Stimulated activated CD8-positive, alpha-beta memory T cell treated with anti-CD3 and anti-CD28 coated beads, Interleukin-7, amount 100 ng/mL, for 1 hour (primary cell): ENCODE measurements around the gene PPIP5K2.
"Not testable (repeated sequence)": the region's sequence is repeated elsewhere in the genome, so short reads cannot be mapped to it uniquely, and the experiment has no call there.

ENCODE experiments used
- DNase-seq, 2 donors: peaks; one replicate each; pipeline ENCODE4 v3.0.0-alpha.2; 2020; ENCODE audit warnings: low read depth in 2 of 2

The PPIP5K2 gene

DNA sequence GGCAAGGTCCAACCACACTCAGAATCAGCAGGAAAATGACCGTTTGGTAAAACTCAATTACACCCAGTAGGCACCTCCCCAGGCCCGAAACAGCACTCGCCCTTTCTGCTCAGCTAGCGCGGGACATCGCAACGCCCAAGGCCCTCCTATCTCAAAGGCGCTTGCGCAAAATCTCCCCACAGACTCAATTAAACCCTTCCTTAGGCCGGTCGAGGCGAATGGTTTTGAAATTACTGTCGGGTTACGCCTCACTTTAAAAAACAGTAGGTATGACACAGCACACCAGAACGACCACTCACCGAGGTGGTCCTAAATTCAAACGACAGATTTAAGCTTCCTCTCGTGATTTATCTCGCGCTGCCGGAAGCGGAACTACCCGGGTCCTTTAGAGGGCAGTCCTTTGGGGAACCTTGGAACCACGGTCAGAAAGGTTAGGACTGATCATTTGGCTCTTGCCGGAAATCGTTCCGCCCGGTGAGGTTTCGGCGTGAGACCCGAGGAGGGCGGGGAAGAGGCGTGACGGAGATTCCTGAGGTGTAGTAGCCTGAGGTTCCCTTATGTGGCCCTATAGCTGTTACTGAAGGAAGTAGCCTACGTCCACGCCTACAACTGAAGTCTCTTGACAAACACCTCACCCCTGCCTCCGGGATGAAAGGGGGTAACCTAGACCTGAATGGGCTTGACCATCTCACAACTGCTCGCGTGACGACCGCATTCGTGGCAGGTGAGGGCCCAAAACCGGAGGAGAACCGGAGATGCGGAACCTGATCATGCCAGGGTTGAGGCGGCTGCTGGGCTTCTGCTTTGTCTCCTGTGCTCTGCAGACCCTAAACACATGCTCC is at the start of gene PPIP5K2, which contains the start of gene GIN1:
TSS of gene PPIP5K2 (plus strand) at position 537 of the 842 bp plus-strand sequence. CDS start 9,289 bp downstream, outside the sequence.
TSS of gene GIN1 (minus strand) at position 374 of the 842 bp plus-strand sequence. CDS start 11,431 bp downstream, outside the sequence.
- DNase-seq: peak; percentile 97

DNA sequence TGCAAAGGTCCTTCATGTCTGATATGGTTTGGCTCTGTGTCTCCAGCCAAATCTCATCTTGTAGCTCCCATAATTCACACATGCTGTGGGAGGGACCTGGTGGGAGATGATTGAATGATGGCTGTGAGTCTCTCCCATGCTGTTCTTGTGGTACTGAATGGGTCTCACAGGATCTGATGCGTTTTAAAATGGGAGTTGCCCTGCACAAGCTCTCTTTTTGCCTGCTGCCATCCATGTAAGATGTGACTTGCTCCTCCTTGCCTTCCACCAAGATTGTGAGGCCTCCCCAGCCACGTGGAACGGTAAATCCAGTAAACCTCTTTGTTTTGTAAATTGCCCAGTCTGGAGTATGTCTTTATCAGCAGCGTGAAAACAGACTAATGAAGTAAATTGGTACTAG is 46.6 kb upstream of the PPIP5K2 start:
- not testable (repeated sequence) for DNase-seq

DNA sequence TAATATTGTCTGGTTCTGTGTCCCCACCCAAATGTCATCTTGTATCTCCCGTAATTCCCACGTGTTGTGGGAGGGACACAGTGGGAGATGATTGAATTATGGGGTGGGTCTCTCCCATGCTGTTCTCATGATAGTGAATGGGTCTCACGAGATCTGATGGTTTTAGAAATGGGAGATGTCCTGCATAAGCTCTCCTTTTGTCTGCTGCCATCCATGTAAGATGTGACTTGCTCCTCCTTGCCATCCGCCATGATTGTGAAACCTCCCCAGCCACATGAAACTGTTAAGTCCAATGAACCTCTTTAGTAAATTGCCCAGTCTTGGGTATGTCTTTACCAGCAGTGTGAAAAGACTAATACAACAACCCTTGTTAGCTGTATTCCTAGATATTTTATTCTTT is 44.7 kb upstream of the PPIP5K2 start:
- no peak for DNase-seq

DNA sequence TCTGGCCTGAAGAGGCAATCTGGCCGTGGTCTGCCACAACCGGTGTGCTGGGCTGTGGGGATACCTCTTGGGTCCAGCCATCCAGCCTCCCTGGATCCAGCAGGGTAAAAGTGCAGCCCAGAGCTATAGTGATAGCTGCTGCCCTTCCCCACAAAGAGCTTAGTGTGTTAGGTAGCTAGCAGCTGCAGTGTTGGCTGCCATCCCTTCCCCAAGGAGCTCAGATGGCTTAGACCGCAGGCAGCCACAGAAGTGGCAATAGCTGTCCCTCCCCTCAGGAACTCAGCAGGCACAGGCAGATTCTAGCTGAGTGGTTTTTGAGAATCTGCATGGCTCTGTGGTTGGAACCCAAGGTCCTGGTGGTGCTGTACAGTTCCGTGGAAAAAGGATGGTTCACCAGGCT is 40.3 kb upstream of the PPIP5K2 start:
- DNase-seq: no peak

DNA sequence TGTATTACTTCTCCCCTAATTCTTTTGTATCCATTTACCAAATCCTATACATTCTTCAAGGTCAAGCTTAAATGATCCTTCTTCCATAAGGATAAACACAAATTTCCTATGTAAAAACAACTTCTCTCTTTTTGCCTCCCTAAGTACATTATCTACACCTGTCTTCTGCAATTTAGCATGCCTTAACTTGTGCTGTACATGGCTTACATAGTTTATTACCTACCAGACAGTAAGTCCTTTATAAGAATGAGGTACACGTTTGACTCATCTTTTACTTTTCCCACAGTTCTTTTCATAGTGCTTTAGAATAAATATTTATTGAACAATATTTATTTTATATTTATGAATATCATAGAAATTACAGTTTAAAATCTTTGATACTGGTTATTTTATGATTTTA is 33.6 kb upstream of the PPIP5K2 start:
- no peak for DNase-seq

DNA sequence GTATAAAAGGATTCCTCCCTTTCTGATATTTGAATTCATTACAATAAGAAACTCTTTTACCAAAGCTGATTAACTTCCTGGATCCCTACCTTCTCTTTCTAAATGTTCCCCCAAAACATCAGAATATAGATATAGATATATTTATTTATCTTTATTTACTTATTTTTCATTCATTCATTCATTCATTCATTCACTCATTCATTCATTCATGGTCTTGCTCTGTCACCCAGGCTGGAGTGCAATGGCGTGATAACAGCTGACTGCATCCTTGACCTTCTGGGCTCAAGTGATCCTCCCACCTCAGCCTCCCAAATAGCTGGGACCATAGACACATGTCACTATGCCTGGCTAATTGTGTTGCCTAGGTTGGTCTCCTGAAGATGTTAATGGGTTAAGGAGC is 30.8 kb upstream of the PPIP5K2 start:
- no peak for DNase-seq

DNA sequence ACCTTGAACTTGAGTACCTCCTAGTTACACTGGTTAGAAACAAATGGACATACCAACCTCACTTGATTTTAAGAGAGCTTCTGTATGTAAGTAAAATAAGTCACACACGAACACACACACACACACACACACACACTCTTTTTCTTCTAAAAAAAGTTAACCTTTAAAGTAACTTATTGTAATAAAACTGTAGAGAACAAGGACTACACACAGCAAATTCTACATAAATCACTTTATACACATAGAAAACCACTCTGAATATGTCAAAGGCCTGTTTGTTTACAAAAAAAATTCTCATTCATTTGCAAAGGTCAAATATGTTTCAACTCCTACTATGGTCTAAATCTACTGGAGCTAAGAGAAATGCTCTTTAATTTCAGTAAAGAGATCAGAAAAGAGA is 29.3 kb upstream of the PPIP5K2 start:
- no peak for DNase-seq

DNA sequence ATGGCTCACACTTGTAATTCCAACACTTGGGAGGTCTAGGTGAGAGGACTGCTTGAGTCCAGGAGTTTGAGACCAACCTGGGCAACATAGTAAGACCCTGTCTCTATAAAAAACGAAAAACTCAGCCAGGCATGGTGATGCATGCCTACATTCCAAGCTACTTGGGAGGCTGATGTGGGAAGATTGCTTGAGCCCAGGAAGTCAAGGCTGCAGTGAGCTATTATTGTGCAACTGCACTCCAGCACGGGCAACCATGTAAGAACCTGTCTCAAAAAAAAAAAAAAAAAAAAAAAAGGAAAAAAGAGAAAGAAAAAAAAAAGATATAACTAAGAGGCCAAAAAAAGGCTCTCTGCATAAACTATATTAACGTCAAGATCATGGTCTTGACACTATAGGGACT is 27.4 kb upstream of the PPIP5K2 start:
- DNase-seq: no peak

DNA sequence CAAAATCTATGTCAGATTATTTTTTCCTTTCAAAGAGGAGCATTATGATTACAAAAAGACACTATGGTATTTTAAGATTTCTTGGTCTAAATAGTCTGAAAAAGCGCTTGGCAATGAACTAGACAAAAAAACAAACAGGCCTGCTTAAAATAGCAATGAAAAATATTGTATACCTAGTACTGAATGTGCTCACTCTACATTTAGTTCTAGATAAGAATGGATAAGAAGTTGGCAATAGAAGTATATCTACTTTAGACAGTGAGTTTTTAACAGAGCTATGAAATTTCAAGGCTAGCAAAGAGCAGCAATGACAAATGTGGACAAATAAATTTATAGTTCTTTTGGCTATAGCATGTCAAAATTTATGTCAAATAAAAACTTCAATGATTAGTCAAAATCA is 26.4 kb upstream of the PPIP5K2 start:
- no peak for DNase-seq

DNA sequence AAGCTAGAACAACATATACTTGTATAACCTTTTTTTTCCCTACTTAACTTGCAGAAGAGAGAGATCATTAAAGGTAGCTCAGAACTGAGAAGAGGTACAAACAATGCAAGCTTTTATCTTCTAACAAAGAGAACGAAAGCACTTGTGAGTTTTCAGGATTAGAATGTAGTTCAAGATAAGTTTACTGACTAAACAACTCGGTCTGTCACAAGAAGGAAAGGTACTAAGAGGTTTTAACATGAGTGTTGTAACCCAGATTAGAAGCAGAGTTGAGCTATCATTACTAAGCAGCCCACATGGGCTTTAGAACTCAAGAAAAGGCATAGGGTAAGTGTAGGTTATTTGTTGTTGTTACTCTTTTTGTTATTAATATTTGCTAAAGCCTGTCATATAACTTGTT is 25.4 kb upstream of the PPIP5K2 start:
- no peak for DNase-seq

DNA sequence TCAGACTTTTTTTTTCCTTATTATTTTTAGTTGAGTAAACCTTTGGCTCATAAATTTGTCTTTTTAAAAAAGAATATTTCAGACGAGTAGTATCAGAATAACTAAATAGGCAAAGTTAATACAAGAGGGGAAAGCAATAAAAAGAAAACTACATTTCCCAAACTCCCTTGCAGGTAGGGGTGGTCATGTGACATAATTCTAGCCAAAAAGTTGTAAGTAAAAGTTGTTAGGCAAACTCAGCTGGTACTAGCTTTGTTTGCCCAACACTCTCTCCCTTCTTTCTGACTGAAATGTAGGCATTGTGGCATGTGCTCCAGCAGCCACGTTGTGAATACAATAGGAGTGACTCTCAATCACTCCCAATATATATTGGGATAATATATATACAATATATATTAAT is 21.1 kb upstream of the PPIP5K2 start:
- no peak for DNase-seq

DNA sequence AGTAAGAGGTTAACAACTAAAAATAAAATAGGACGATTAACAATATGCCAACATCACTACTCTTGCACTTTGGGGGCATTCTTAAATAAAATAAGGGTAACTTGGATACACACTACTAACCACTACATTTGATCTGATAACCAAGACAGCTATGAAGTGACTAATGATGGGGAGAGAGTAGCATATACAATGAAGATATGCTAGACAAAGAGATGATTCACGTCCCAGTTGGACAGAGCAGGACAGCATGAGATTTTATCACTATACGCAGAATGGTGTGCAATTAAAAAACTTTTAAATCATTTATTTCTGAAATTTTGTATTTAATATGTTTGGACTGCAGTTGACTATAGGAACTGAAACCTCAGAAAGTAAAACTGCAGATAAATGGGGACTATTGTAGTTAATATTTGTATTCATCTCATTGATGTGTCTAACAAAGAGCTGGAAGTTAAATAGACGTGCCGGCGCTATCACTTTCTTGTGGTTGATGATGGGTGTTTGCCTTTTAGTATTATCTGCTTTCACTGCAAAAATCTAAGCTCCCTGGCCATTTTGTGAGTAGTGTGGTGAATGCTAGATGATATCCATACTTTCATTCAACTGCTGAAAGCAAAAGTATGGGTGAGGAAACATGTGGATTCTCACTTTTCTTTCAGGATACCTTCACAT is 18.9 kb upstream of the PPIP5K2 start:
- DNase-seq: no peak

DNA sequence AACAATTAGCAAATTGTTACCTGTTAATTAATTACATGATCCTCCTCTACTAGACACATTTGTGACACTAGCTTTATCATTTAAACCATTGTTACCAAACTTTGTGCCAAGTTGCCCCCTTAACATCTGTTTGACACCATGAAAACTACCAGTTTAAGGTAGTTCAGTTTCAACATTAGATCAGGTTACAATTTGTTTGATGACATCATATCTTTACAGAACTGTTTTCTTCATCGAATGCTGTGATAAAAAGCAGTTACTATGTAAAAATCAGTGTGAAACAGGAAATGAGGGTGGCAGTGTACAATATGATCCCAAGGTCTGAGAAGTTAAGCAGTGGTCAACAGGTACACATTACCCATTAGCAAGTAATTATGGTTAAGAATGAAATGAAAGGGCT is 17.9 kb upstream of the PPIP5K2 start:
- no peak for DNase-seq

DNA sequence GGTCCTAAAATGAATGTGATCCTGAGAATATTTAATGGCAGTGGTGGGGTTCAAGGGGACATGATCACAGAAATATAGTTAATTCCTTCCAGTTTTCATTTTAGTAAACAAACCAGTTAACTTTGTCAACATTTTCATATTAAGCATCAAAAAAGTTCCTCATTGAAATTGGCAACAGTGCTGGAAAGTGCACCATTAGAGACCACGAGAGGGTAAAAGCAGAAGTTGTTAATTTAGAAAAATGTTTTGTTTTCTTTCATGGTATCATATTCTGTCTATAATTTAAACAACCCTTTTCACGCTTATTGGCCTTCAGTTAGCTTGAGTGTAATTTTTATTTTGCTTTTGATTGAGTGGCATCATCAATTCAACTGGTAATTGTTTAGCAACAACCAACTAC is 12.0 kb upstream of the PPIP5K2 start:
- DNase-seq: no peak

DNA sequence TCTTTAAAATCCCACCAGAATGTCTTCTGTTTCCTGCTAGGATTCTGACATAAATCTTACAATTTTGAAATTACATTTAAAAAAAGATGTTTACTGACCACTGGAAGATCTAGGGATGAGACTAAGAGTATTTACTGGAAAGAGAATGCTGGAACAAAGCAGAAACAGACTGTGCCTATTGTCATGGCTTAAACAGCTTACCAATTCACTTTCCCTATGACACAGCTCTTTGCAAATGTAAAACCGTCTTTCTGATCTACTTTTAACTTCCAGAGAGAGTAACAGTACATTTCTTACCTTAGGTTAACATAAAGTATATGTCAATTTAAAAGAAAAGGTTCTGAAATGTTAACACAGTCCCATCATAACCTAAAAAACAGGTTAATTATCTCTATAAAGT is 10.8 kb upstream of the PPIP5K2 start:
- DNase-seq: no peak

DNA sequence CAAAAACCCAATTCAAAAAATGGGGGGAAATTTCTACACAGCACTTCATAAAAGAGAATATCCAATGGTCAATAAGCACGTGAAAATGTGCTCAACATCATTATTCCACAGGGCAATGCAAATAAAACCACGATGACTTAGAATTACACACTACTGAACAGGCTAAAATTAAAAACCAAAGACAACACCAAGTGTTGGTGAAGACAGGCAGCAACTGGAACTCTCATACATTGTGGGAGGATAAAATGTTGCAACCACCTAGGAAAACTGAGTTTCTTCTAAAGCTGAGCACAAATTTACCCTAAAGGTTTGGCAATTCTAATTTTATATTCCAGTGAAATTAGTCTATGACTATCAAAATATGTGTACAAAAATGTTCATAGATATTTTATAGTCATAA is 9.7 kb upstream of the PPIP5K2 start:
- DNase-seq: no peak

DNA sequence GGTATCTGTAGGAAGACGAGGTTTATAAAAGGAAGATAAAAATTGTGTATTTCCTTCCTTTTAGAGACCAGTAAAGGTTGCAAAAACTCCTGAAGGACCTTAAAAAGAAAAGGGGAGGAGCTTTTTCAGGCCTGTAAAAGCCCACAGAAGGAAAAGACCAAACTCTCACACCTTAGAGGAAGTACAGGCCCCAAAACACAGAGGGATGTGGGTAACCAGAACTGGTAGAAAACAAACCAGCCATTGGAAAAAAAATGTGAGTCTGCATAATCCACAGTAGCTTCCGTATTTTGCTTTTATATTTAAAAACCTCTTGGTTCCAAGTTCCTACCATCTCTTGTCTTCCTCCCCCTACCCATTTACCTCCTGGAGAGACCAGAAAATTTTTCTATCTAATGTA is 8.6 kb upstream of the PPIP5K2 start:
- DNase-seq: no peak

DNA sequence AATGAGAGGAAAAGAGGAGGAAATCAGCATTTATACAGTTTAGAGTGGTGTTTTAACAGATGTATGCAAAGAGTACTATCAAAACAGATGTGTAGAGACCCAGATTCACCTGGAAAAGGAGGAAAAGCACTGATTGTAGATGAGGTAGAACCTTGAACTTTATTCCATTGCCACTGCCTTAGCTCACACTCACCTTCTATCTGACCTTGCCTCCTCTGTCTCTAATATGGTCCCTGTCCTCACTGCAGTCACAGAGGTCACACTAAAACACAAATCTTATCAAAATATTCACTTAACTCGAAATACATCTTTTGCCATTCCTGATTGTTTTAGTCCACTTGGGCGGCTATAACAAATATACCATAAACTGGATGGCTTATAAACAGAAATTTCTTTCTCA is 7.2 kb upstream of the PPIP5K2 start:
- DNase-seq: no peak

DNA sequence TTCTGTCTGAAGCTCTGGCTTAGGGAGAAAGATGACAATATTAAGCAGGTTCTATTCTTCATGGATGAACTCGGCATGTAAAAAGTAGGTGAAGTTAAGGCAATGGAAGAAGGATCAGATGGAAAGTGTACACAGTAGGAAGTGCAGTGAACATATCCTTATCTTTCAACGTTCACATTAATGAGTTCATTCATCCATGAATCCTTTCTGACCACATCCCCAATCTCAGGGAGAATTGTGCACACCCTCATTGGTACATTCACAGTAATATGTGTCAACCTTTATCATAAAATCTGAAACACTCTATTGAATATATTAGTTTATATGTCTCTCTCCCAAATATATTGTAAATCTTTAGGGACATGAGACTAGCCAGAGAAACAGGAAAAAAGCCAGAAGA is 5.7 kb upstream of the PPIP5K2 start:
- DNase-seq: no peak

DNA sequence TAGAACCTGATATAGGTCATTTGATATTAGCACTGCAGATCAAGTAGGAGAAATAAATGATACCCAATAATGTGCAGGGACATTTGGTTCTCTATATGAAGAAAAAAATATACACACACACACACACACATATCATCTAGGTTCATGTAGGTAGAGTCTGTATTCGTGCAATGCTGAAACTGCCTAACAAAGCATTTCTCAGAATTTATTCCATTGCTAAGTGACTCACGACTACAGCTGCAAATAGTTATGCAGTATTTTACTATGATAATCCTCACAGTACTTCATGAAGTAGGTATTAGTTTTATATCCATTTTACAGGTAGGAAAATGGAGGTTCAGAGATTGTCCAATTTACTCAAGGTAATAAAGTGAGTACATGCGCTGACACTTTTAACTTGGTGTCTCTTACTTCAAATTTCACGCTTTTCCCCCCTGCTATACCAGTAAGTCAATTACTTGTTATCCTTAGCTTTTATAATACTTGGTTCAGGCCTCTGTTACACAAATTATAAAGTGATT is 2.6 kb upstream of the PPIP5K2 start:
- DNase-seq: no peak

DNA sequence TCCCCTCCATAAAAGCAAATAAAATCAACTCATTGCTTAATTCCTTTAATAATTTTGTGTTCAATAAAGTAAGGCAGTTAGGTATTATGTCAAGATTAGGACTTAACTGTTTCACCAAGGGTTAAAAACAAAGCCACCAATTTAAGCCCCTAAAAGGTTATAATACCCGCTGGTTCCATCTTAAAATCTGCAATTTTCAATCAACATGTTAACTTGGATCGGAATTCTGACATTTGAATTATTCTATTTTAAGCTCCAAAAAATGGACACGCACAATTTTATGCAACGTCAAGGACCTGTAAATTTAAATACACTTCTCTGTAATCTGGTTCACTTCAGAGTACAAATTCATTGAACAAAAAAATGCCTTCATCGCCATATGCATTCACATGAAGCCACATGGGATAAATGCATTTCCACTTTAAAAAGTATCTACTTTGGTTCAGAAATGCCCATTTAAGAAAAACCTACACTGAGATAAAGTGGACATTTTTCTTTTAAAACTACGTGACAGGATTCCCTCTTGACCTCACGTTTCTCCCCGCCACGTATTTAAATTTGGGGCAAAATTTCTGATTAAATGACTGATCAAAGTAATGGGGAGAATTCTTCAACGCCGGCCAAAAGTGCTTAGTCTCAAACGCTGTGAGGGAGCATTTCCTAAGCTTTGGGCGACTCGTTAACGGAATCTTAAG is 884 bp upstream of the PPIP5K2 start:
- DNase-seq: no peak

DNA sequence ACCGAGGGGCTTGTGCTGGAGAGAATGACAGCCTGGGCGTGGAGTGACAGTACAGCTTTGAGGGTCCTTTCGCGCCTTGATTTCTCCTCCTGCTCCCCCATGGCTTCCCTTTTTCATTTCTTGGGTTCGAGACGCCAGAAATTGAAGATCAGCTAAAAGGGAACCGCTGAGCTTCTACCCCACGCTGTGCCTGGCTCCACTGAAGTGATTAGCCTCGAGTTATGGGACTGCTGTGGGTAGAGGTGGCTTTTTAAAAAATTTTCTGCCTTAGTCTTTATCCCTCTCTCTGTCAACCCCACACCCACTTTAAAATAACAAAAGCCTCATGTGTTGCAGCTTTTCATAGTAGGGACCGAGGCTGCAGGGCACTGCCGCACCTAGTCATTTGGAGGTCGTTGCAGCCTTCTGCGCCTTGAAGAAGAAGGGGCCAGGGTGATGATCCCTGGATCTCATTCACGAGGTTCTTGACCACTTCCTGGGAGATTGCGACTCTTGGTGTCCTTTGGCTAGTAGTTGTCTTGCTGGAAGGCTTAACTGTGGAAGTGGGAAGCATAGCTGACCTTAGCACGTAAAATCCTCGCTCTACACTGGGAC is 603 bp downstream of the PPIP5K2 start:
- no peak for DNase-seq
